Activated naive CD4-positive, alpha-beta T cell treated with anti-CD3 and anti-CD28 coated beads, Interleukin-2, amount 50 U/mL, for 16 hours (primary cell): Measurements from ENCODE around the gene GLI2.

Experiments used
- DNase-seq: peaks from one replicate; pipeline ENCODE4 v3.0.0-alpha.2; 2020

Gene GLI2

GRCh38 chr2:120759543-120760331, 24.1 kb downstream of the GLI2 start:
- no peak for DNase-seq

DNA sequence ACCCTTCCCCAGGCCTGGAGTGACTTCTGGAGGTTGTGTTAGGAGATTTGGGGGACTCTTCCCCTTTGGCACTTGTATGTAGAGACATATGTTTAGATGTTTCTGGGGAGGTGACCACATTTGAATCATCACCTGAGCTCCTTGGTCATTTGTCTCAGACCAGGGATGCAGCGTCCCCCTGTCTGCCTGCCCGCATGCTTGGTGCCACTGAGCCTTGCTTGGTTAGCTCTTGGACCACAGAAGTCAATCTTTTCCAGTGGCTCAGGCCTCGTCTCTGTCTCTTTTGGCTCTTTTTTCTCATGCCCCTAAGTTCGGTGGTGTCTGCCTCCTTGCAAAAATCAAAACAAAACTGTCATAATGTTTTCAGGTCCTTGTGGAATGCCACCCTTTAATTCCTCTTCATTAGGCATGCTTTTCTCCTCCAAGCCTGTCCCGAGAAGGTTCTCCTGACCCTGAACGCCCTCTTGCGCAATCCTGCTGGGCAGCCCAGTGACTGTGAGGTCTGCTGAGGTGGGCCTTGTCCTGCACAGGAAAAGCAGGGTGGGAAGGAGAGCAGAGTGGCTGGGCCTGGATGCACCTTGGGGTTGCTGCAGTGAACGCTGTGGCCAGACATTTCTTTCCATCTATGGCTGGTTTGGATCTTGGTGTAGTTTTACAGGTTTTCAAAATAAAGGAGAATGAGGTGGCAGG, 24.9 kb downstream of the GLI2 start:
- DNase-seq, result no peak

DNA sequence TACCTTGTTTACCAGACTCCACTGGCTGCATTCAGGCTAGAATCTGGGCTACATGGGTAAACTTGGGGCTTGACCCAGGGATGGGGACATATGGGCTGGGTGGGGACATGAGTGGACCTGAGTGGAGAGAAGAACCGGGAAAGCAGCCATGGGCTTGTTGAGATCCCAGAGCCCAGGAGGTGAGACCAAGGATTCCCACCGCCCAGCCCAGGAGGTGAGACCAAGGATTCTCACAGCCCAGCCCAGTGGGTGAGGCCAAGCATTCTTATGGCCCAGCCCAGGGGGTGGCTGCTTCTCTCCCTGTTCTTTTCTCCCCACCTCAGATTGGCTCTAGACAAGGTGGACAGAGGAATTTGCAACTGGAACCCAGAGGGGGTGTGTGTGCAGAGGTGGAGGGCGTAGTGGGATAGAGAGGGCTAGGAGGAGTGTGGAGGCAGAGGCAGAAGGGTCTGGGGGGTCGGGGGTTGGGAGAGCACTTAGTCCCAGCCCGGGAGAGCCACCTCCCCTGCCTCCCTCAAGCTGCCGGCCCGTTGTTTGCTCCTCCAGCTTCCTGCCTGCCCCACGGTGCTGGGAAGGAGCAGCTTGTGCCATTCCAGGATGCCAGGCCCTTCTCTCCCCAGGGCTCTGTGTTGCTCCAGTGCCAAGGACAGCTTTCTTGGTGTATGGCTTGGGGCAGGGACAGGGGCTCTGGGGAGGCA, 25.6 kb downstream of the GLI2 start:
- DNase-seq, result no peak

DNA sequence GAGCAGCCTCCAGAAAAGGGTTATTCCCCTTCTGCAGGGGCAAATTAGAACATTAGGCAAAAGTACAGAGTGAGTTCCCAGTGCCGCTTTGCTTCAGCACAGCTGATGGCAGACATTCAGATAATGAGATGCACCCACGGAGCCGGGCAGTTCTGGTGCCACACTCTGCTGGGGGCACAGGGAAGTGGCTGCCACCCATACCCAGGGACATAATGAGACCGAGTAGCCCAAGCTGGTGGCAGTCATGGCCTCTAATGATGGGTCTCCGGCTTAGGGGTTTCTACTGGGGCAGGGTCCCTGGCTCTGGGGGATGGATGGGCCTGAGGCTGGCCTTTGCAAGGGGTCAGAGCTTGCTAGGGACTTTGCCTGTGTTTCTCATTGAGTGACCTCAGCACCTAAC, 26.2 kb downstream of the GLI2 start:
- DNase-seq, result no peak

- DNase-seq, result no peak
Measured at GRCh38 chr2:120762341-120763061, 26.8 kb downstream of the GLI2 start.

DNA sequence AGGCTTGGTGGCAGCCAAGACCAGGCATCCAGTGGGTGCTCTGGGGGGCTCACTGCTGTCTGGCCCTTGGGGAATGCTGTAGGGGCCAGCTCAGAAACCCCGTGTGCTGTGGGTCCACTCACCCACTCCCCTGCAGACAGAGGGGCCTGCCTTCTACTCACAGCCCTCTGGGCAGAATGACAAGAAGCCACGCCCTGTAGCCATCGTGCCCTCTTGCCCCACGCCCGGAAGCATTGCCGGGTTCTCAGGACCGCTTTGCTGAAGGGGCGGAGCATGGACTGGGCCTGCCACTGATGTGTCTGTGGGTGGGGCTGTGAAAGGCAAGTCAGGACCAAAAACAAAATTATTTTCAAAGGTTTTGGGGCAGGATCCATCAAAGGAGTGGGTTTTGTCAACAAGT, 27.8 kb downstream of the GLI2 start:
- DNase-seq, result no peak

GRCh38 chr2:120763931-120764330, 28.3 kb downstream of the GLI2 start:
- no peak for DNase-seq

DNA sequence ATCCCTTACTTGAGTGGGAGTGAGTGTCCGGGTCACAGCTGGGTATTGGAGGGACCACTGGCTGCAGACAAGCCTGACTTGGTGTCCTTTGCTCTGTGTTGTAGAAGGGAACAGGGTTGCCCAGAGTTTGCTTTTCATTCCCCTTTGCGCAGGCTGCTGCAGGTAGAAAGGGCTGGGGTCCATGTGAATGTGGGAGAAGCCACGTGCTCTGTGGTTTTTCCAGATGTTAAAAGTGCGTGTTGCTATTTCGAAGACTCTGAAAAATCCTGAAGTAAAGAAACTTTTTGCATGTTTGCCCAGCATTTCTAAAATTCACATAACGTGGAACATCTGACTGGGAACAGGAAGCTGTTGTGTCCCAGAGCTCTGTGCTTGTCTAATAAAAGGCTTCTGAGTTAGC, 28.8 kb downstream of the GLI2 start:
- DNase-seq, result no peak

DNA sequence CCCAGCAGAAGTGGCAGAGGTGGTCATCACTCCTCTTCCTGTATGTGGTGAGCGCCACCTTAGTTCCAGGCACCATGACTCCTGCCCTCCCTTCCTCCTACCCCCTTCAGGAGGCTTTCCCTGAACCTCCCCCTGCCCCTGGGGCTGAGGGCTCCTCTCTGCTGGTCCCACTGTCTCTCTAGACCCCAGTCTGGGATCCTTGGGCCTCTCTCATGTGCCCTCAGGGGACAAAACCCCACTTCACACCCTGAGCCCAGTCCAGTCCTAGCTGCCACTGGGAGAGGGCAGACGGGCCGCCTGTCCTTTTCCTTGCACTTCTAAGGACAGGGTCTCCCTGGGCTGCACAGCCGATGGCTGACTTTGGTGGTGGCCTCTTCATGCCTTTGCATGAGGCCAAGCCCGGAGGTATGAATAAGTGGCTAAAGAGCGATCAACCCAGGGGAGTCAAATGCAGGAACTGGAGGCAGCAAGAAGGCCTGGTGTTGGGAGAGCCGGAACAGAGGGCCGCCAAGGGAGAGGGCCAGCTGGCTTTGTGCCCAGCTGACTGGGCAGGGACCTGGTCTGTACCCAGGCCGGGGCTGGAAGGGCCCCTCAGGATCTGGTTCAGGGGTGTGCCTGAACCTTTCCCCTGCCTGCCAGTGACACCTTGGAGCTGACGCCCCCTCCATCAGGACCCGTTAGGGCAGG, 29.5 kb downstream of the GLI2 start:
- DNase-seq, result no peak

GRCh38 chr2:120765678-120766469, 30.2 kb downstream of the GLI2 start:
- DNase-seq, result no peak

- DNase-seq, result no peak
Measured at GRCh38 chr2:120766470-120767351, 31.0 kb downstream of the GLI2 start.

GRCh38 chr2:120767486-120768005, 31.9 kb downstream of the GLI2 start:
- DNase-seq, result no peak

DNA sequence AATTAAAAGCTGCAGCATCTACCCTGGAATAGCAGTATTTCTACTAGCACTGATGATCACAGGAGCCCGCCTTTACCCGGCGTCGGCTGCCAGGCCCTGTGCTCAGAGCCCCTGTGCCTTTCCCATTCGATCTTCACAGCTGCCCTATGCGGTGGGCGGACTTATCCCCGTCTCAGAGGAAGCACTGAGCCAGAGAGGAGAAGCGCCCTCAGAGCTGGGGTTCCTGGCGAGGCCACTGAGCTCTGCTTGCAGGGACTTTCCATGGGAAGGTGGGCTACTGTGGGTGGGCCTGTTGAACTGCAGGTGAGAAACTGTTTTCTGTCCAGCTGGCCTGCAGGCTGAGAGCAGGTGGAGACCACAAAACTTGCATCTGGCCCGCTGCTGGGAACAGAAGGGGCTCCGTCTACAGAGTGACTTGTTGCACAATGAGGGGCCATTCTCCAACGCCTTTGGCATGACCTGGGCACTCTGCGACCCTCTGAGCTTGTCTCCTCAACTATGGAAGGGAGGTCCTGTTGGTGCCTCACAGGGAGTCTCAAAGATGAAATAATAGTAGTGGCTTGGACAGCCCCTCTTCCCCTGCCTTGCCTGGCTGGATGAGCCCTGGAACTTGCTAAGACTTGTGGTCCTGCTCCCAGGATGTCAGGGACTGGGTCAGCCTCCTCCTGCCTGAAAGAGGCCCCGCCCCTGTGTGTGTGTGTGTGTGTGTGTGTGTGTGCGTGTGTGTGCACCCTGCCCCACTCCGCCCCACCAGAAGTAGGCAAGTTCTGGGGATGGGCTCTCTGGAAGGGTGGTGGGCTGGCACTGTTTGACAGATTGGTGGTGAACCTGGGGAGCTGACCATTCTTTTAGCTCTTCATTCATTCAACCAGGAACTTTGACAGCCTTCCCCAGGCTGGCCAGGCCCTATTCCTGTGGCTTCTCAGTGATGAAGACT, 32.7 kb downstream of the GLI2 start:
- no peak for DNase-seq

DNA sequence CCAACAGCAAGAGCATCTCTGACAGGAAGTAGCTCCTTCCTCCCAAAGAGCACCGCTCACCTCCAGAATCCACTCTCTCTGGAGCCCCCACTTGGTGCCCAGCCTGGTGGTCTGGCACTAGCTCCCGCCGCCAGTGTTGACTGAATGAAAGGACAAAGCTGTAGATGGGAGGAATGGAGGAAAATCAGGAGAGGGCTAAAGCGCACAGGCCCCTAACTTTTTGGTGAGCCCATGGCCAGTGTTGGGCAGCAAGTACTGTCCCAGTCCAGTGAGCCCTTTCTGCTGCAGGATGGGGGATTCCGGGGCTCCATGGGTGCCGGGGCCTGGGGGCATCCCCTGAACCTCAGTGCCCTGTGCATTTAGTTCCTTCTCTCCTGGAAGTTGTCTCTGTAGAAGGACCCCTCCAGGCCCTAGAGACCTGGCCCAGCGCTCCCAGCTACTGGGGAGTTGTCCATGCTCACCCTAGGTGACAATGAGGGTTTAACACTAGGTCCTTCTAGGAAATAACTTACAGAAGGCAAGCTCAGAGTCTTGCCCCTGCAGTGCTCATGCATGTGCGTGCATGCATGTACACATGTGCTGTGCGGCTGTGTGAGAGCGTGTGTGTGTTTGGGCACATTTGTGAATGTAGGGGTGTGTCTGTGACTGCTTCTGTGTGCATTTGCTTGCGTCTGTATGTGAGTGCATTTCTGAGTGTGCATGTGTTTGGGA, 33.6 kb downstream of the GLI2 start:
- DNase-seq, result peak; percentile 0

- DNase-seq, result peak; percentile 1
Measured at GRCh38 chr2:120769787-120770120, 34.1 kb downstream of the GLI2 start.

DNA sequence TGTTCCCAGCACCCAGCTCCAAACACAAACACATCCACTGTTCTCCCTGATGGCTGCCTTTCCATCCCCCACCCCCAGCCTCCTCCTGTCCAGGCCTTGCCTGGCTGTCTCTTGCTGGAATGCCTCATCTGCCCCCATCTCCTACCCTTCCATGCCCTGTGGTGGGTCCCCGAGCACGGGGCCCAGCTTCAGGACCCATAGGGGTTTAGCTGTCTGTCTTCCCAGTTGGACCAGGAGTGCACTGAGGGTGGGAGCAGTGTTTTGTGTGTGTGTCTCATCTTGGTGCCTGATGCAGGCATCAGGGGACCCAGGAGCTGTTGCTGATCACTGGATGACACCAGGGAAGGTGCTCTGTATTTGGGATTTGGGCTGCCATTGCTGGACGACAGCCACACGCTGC, 34.5 kb downstream of the GLI2 start:
- DNase-seq, result no peak

DNA sequence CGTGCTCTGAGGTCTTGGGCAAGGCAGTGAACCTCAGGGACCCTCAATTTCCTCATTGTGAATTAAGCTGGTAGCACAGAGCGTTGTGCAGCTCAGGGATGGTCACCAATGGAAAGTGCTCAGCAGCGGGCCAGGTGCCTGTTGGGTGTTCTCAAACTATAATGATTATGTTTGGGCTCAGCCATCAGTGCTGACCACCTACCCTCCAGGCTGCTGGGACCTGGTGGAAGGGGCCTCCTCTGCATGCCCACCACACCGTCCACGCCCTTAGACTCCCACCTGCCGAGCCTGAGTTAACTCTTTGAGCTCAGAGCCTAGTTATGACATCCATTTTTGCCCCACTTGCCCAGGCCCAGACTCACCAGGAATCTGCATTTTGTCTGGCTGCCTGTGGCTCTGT, 35.0 kb downstream of the GLI2 start:
- DNase-seq, result peak; percentile 3

- peak; percentile 4 for DNase-seq
Measured at GRCh38 chr2:120771111-120771780, 35.6 kb downstream of the GLI2 start.
